Endodermal cell (in vitro differentiated cells): Measurements from ENCODE around the gene RNF144A. TPM values are rescaled to one million over a fixed set of nuclear protein-coding genes. Genes with fewer than 3 reads are reported as not detected.

Source experiments
- DNase-seq: peaks from one replicate; pipeline ENCODE4 v3.0.0-alpha.2; 2017
- H3K27ac ChIP-seq: 2 replicates; pipeline ENCODE4 v1.5.1; 2013; ENCODE audit warnings: mild to moderate bottlenecking, low read depth, low read length, moderate library complexity
- H3K27me3 ChIP-seq: 2 replicates; pipeline ENCODE4 v1.6.1; 2013; ENCODE audit warnings: mild to moderate bottlenecking, low read length, moderate library complexity; ENCODE audit not compliant: insufficient read depth, control insufficient read depth, poor library complexity, severe bottlenecking
- H3K36me3 ChIP-seq: 2 replicates; pipeline ENCODE4 v1.7.0; 2013; ENCODE audit warnings: mild to moderate bottlenecking, low read length, moderate library complexity; ENCODE audit not compliant: control insufficient read depth, insufficient read depth
- H3K4me1 ChIP-seq: one replicate; pipeline ENCODE4 v1.7.0; 2013; ENCODE audit warnings: low read length; ENCODE audit not compliant: control insufficient read depth, insufficient read depth
- H3K4me3 ChIP-seq: 2 replicates; pipeline ENCODE4 v1.5.1; 2013; ENCODE audit warnings: mild to moderate bottlenecking, low read length, moderate library complexity
- H3K9ac ChIP-seq: 2 replicates; pipeline ENCODE4 v1.6.1; 2013; ENCODE audit warnings: mild to moderate bottlenecking, low read length, moderate library complexity; ENCODE audit not compliant: poor library complexity, severe bottlenecking; ENCODE audit errors: extremely low read depth
- H3K9me3 ChIP-seq: 2 replicates; pipeline ENCODE4 v1.6.1; 2013; ENCODE audit warnings: mild to moderate bottlenecking, low read length, moderate library complexity; ENCODE audit not compliant: control insufficient read depth
- H3K27ac Mint-ChIP-seq: 2 replicates; pipeline ENCODE4 v1.8.0; 2020; ENCODE audit warnings: mixed read lengths
- H3K27me3 Mint-ChIP-seq: 2 replicates; pipeline ENCODE4 v1.8.0; 2021; ENCODE audit warnings: mild to moderate bottlenecking, mixed read lengths; ENCODE audit not compliant: insufficient read depth
- H3K36me3 Mint-ChIP-seq: 2 replicates; pipeline ENCODE4 v1.8.0; 2020; ENCODE audit warnings: low read depth, mixed read lengths
- H3K4me1 Mint-ChIP-seq: 2 replicates; pipeline ENCODE4 v1.8.0; 2020; ENCODE audit warnings: mixed read lengths
- H3K4me3 Mint-ChIP-seq: 2 replicates; pipeline ENCODE4 v1.8.0; 2020; ENCODE audit warnings: mild to moderate bottlenecking, moderate library complexity, mixed read lengths
- H3K9me3 Mint-ChIP-seq: 2 replicates; pipeline ENCODE4 v1.8.0; 2020; ENCODE audit warnings: mild to moderate bottlenecking, mixed read lengths
- CTCF ChIP-seq: fragments of 200-600 bp; sonication (generic); conservative IDR thresholded peaks from 2 replicates; pipeline ENCODE4 v1.5.0; 2021; ENCODE audit warnings: antibody characterized with exemption, mild to moderate bottlenecking
- WGBS, 2 experiments: methylation state at CpG; one replicate each; pipeline versions ENCODE4 v1.1.5 to v1.1.7; 2013; ENCODE audit warnings: missing lambda C conversion rate in 2 of 2, mixed read lengths in 1 of 2; ENCODE audit not compliant: insufficient coverage in 1 of 2, insufficient read length in 1 of 2; 5-methylcytosine and 5-hydroxymethylcytosine counted together
- total RNA-seq, 2 donors: library from RNA; stranded (reverse); fragmentation: NEBNext Ultra II Directional in 1 of 2; extraction: Animal tissue kit (Norgen Biotek cat#: 25700) in 1 of 2; gene quantifications; 2 replicates in 1 of 2; 3 replicates in 1 of 2; pipeline ENCODE4 v1.2.1, GENCODE V29; 2021

RNF144A gene
- total RNA-seq, 2 donors from 2014 or later = 12.4 to 26.0 TPM

- Mint-ChIP-seq H3K36me3 (peaks cover 5% of the 10 kb centered on the region), H3K4me3 (no peak overlapping the region), H3K9me3 (no peaks in the 10 kb centered on the region), H3K4me1 (peaks cover 4% of the 10 kb centered on the region), H3K27ac (no peak overlapping the region), H3K27me3 (no peaks in the 10 kb centered on the region)
- Histone ChIP-seq H3K4me1 (no peaks in the 10 kb centered on the region), H3K9ac (no peak overlapping the region), H3K9me3 (no peaks in the 10 kb centered on the region), H3K27me3 (no peaks in the 10 kb centered on the region), H3K4me3 (no peak overlapping the region), H3K27ac (no peak overlapping the region), H3K36me3 (peaks cover 13% of the 10 kb centered on the region)
- no peak for TF ChIP-seq CTCF
- peak; percentile 10 for DNase-seq
- 93 to 99% methylated on average over 10 to 11 of the region's 11 CpGs for WGBS, 2 experiments
Observed at GRCh38 chr2:7022492-7023385, 105.5 kb downstream of the RNF144A start.

GRCh38 chr2:7023542-7023941 lies 106.3 kb downstream of the RNF144A start:
- Histone ChIP-seq H3K4me1 (no peaks in the 10 kb centered on the region), H3K27ac (no peak overlapping the region), H3K4me3 (no peak overlapping the region), H3K9ac (no peak overlapping the region), H3K36me3 (peaks cover 13% of the 10 kb centered on the region), H3K27me3 (no peaks in the 10 kb centered on the region), H3K9me3 (no peaks in the 10 kb centered on the region)
- H3K4me3 Mint-ChIP-seq = no peak overlapping the region
- no peak for TF ChIP-seq CTCF
- H3K36me3 Mint-ChIP-seq = peaks cover 5% of the 10 kb centered on the region
- peaks cover 4% of the 10 kb centered on the region for H3K4me1 Mint-ChIP-seq
- H3K9me3 Mint-ChIP-seq = no peaks in the 10 kb centered on the region
- WGBS, 2 experiments = 94 to 95% methylated on average over 2 of the region's 2 CpGs
- DNase-seq = no peak
- no peaks in the 10 kb centered on the region for H3K27me3 Mint-ChIP-seq
- H3K27ac Mint-ChIP-seq = no peak overlapping the region

- WGBS, 2 experiments = 89 to 99% methylated on average over 13 to 18 of the region's 18 CpGs
- Histone ChIP-seq H3K27me3 (no peaks in the 10 kb centered on the region), H3K36me3 (peaks cover 13% of the 10 kb centered on the region), H3K27ac (no peak overlapping the region), H3K9me3 (no peaks in the 10 kb centered on the region), H3K4me3 (no peak overlapping the region), H3K9ac (no peak overlapping the region), H3K4me1 (no peaks in the 10 kb centered on the region)
- no peaks in the 10 kb centered on the region for H3K27me3 Mint-ChIP-seq
- peaks cover 4% of the 10 kb centered on the region for H3K4me1 Mint-ChIP-seq
- DNase-seq = no peak
- TF ChIP-seq CTCF = no peak
- peaks cover 5% of the 10 kb centered on the region for H3K36me3 Mint-ChIP-seq
- no peaks in the 10 kb centered on the region for H3K9me3 Mint-ChIP-seq
- no peak overlapping the region for H3K4me3 Mint-ChIP-seq
- H3K27ac Mint-ChIP-seq = no peak overlapping the region
Observed at GRCh38 chr2:7024261-7024660, 107.0 kb downstream of the RNF144A start.
